CD14-positive monocyte (primary cell): ENCODE results near the gene P2RY14. TPM values are rescaled to one million over a fixed set of nuclear protein-coding genes. Genes with fewer than 3 reads are reported as not detected.

ENCODE experiments used
- DNase-seq, 3 donors: peaks; one replicate each; pipeline ENCODE4 v3.0.0-alpha.2; 2011 to 2022
- H2AFZ ChIP-seq: 2 replicates; pipeline ENCODE4 v1.6.0; 2012; ENCODE audit warnings: mild to moderate bottlenecking, low read depth, low read length, inconsistent platforms; ENCODE audit not compliant: insufficient read depth, poor library complexity, severe bottlenecking
- H3K27ac ChIP-seq, 2 donors: 1 replicate in 1 of 2; 2 replicates in 1 of 2; pipeline ENCODE4 v1.5.1; 2012 to 2013; ENCODE audit warnings: low read length in 2 of 2, control low read depth in 1 of 2, inconsistent platforms in 1 of 2, low read depth in 1 of 2, mild to moderate bottlenecking in 1 of 2
- H3K27me3 ChIP-seq, 2 donors: one replicate each; pipeline versions ENCODE4 v1.6.0 to v1.6.1; 2011 to 2013; ENCODE audit warnings: low read length in 2 of 2; ENCODE audit not compliant: control insufficient read depth in 2 of 2, insufficient read depth in 2 of 2
- H3K36me3 ChIP-seq, 2 donors: replicated peaks in 1 of 2; 1 replicate in 1 of 2; 2 replicates in 1 of 2; pipeline versions ENCODE4 v1.5.1 to v1.6.1; 2012 to 2013; ENCODE audit warnings: low read length in 2 of 2, control low read depth in 1 of 2, inconsistent platforms in 1 of 2, mild to moderate bottlenecking in 1 of 2; ENCODE audit not compliant: insufficient read depth in 2 of 2, control insufficient read depth in 1 of 2
- H3K4me1 ChIP-seq, 2 donors: 1 replicate in 1 of 2; 2 replicates in 1 of 2; pipeline versions ENCODE4 v1.5.1 to v1.6.1; 2012 to 2013; ENCODE audit warnings: low read length in 2 of 2, control low read depth in 1 of 2, inconsistent platforms in 1 of 2, mild to moderate bottlenecking in 1 of 2, moderate library complexity in 1 of 2; ENCODE audit not compliant: insufficient read depth in 2 of 2, control insufficient read depth in 1 of 2
- H3K4me2 ChIP-seq: replicated peaks from 2 replicates; pipeline ENCODE3; 2012; ENCODE audit warnings: low read length, moderate library complexity, mild to moderate bottlenecking; ENCODE audit not compliant: poor library complexity, severe bottlenecking; ENCODE audit errors: extremely low read depth
- H3K4me3 ChIP-seq, 3 experiments: fragments of 200-600 bp in 1 of 3; sonication (generic) in 1 of 3; replicated peaks in 1 of 3; 1 replicate in 2 of 3; 2 replicates in 1 of 3; pipeline ENCODE4 v1.5.1; 2011 to 2013; ENCODE audit warnings: low read length in 3 of 3, mild to moderate bottlenecking in 3 of 3, control low read depth in 2 of 3, low read depth in 2 of 3, inconsistent platforms in 1 of 3, moderate library complexity in 1 of 3
- H3K79me2 ChIP-seq: 2 replicates; pipeline ENCODE4 v1.6.0; 2012; ENCODE audit warnings: mild to moderate bottlenecking, control low read depth, inconsistent platforms, low read length, moderate library complexity; ENCODE audit not compliant: insufficient read depth
- H3K9ac ChIP-seq: 2 replicates; pipeline ENCODE4 v1.6.0; 2017; ENCODE audit warnings: low read length, mild to moderate bottlenecking; ENCODE audit not compliant: insufficient read depth, poor library complexity, severe bottlenecking
- H3K9me3 ChIP-seq, 2 donors: replicated peaks in 1 of 2; 1 replicate in 1 of 2; 2 replicates in 1 of 2; pipeline versions ENCODE4 v1.5.1 to v1.6.1; 2012 to 2013; ENCODE audit warnings: low read length in 2 of 2, control low read depth in 1 of 2; ENCODE audit not compliant: control insufficient read depth in 1 of 2, insufficient read depth in 1 of 2
- H4K20me1 ChIP-seq: 2 replicates; pipeline ENCODE4 v1.6.0; 2012; ENCODE audit warnings: mild to moderate bottlenecking, low read length, control low read depth, moderate library complexity; ENCODE audit not compliant: insufficient read depth
- H3K27ac Mint-ChIP-seq, 7 donors: one replicate each; pipeline ENCODE4 v1.8.0; 2020; ENCODE audit warnings: mild to moderate bottlenecking in 7 of 7, mixed read lengths in 7 of 7, moderate library complexity in 6 of 7, inconsistent platforms in 2 of 7
- H3K27me3 Mint-ChIP-seq, 3 donors: one replicate each; pipeline ENCODE4 v1.8.0; 2021 to 2022; ENCODE audit warnings: low read depth in 3 of 3, mild to moderate bottlenecking in 3 of 3, mixed read lengths in 3 of 3, moderate library complexity in 3 of 3, inconsistent platforms in 1 of 3
- H3K36me3 Mint-ChIP-seq, 2 donors: one replicate each; pipeline ENCODE4 v1.8.0; 2020; ENCODE audit warnings: mixed read lengths in 2 of 2, inconsistent platforms in 1 of 2, mild to moderate bottlenecking in 1 of 2
- H3K4me1 Mint-ChIP-seq: one replicate; pipeline ENCODE4 v1.8.0; 2020; ENCODE audit warnings: mild to moderate bottlenecking, mixed read lengths
- H3K4me3 Mint-ChIP-seq, 2 donors: one replicate each; pipeline ENCODE4 v1.8.0; 2020; ENCODE audit warnings: mild to moderate bottlenecking in 2 of 2, mixed read lengths in 2 of 2, moderate library complexity in 1 of 2
- H3K9me3 Mint-ChIP-seq, 7 donors: one replicate each; pipeline ENCODE4 v1.8.0; 2020 to 2022; ENCODE audit warnings: mixed read lengths in 7 of 7, mild to moderate bottlenecking in 6 of 7, moderate library complexity in 6 of 7, inconsistent platforms in 2 of 7
- whole genome bisulfite sequencing: methylation state at CpG from one replicate; pipeline ENCODE4 v1.1.5; 2013; ENCODE audit warnings: missing lambda C conversion rate; ENCODE audit not compliant: insufficient coverage; 5-methylcytosine and 5-hydroxymethylcytosine counted together
- intact Hi-C, 2 donors: fragments of 100-400 bp; cut with micrococcal nuclease; formaldehyde crosslinking; loops; one replicate each; pipeline versions ENCODE4 v1.15.0 to v1.15.1; 2023
- polyA plus RNA-seq, 3 donors: library from polyadenylated mRNA; depleted of rRNA in 1 of 3; unstranded in 2 of 3; stranded (reverse) in 1 of 3; fragments of 300-500 nt in 2 of 3; fragments of >200 nt in 1 of 3; fragmentation: Illumina TruSeq in 2 of 3; gene quantifications; 1 replicate in 2 of 3; 2 replicates in 1 of 3; pipeline ENCODE4 v1.2.3, GENCODE V29; 2012 to 2021
- TF ChIP-seq, protein P1 (sequence below): fragments of 200-600 bp; IDR thresholded peaks from one replicate; pipeline ENCODE4 v1.8.0; 2022; ENCODE audit warnings: antibody characterized with exemption, mild to moderate bottlenecking

P2RY14 gene
- polyA plus RNA-seq, 3 donors = 0.20 to 0.67 (median 0.50) TPM

DNA sequence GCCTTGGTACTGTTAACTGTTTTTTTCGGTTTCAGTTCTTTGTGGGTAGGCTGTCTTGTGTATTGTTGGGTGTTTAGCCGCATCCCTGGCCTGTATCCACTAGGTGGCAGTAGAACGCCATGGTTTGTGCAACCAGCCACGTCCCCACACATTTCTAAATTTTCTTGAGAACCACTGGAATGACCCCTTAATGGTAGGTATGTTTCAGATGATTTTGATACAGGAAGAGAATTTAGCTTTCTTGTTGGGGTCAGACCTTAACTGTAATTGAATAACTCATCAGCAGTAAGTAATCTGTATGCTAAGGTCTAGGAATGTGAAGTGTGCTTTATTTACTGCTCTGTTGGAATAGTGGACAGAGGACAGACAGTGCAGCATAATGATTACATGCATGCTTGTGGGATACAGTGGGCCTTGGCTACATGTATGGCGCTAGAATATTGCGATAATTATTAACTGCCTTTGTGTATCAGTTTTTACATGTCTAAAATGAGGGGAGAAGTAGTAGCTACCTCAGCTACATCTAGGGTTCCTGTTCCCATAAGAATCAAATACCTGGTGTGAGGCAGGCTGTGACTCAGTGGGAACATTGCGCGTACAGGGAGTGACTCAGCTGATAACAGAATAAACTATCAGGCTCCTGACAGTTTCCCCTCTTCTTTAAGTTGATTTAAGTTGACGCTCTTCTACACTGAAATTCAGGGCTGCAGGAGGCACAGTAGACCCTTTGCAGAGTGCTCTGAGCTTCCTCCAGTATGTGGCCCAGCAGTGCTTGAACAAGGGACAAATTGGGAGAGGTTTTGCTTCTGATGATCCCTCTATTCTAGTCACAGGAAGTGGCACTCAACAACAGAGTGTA lies 50.3 kb downstream of the P2RY14 start:
- peak overlapping the region; percentile 55 to 87 (median 73) for H3K27ac Mint-ChIP-seq
- H3K9me3 Mint-ChIP-seq = no peaks in the 10 kb centered on the region
- H3K27me3 Mint-ChIP-seq = peaks cover 0 to 2% (median 0%) of the 10 kb centered on the region in 3 donors
- Histone ChIP-seq H3K4me3 (no peak overlapping the region), H3K79me2 (no peaks in the 10 kb centered on the region), H3K9ac (no peak overlapping the region), H3K36me3 (no peaks in the 10 kb centered on the region), H2AFZ (peak overlapping the region; percentile 39), H3K4me1 (peaks cover 26 to 43% of the 10 kb centered on the region in 2 donors), H4K20me1 (no peaks in the 10 kb centered on the region), H3K27me3 (no peaks in the 10 kb centered on the region), H3K9me3 (no peaks in the 10 kb centered on the region), H3K27ac (peak overlapping the region in 1 of 2 donors; percentile 51), H3K4me2 (peak overlapping the region; percentile 24)
- H3K4me1 Mint-ChIP-seq = peaks cover 39% of the 10 kb centered on the region
- TF ChIP-seq, protein P1, sequence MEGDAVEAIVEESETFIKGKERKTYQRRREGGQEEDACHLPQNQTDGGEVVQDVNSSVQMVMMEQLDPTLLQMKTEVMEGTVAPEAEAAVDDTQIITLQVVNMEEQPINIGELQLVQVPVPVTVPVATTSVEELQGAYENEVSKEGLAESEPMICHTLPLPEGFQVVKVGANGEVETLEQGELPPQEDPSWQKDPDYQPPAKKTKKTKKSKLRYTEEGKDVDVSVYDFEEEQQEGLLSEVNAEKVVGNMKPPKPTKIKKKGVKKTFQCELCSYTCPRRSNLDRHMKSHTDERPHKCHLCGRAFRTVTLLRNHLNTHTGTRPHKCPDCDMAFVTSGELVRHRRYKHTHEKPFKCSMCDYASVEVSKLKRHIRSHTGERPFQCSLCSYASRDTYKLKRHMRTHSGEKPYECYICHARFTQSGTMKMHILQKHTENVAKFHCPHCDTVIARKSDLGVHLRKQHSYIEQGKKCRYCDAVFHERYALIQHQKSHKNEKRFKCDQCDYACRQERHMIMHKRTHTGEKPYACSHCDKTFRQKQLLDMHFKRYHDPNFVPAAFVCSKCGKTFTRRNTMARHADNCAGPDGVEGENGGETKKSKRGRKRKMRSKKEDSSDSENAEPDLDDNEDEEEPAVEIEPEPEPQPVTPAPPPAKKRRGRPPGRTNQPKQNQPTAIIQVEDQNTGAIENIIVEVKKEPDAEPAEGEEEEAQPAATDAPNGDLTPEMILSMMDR = peak; percentile 91
- intact Hi-C loops = loop anchor here (2.0 to 5.0 kb wide), 2 partner anchors 55 to 61 kb away; no protein-coding TSS in a partner anchor
- H3K36me3 Mint-ChIP-seq = no peaks in the 10 kb centered on the region
- no CpG with 5 or more reads among the region's 9 CpGs for WGBS
- no peak overlapping the region for H3K4me3 Mint-ChIP-seq
- DNase-seq = peak; percentile 68 to 77 (median 74)

DNA sequence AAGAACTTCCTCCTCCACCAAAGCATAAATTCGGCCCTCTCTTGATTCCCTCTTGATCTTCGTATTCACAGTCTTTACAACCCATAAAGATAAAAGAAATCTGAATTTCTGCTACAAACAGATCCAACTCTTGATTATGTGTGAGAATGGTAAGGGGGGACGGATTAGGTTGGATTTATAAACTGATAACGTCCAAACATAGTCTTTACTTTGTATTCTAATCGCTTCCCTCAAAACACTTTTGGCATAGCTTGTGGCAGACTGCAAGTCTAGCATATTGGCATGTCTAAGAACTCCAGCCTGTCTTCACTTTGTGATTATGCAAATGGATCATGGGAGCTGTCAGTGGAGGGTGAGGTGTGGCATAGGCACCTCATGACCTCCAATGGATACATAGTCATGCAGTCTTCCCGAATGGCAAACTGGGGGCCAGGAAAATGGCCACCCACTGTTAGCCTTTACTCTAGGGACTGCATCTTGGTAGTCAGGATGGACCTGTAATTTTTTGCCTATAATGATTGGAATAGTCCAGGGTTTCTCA lies 51.0 kb downstream of the P2RY14 start:
- no peaks in the 10 kb centered on the region for H3K79me2 ChIP-seq
- intact Hi-C loops = loop anchor here (2.0 to 5.0 kb wide), 2 partner anchors 55 to 60 kb away; no protein-coding TSS in a partner anchor
- no peak overlapping the region for H3K4me3 ChIP-seq
- H3K27me3 Mint-ChIP-seq = peaks cover 0 to 2% (median 0%) of the 10 kb centered on the region in 3 donors
- TF ChIP-seq, protein P1 = no peak
- DNase-seq = no peak
- WGBS = no CpG with 5 or more reads among the region's 6 CpGs
- no peak overlapping the region for H3K9ac ChIP-seq
- no peaks in the 10 kb centered on the region for H3K27me3 ChIP-seq
- H3K36me3 Mint-ChIP-seq = peaks cover 1 to 3% of the 10 kb centered on the region in 2 donors
- no peak overlapping the region for H2AFZ ChIP-seq
- H3K4me1 Mint-ChIP-seq = peaks cover 39% of the 10 kb centered on the region
- H3K4me2 ChIP-seq = peak overlapping the region; percentile 24
- H3K9me3 Mint-ChIP-seq = peaks cover 0 to 5% (median 2%) of the 10 kb centered on the region in 7 donors
- peaks cover 26 to 43% of the 10 kb centered on the region in 2 donors for H3K4me1 ChIP-seq
- H3K9me3 ChIP-seq = no peaks in the 10 kb centered on the region
- H3K36me3 ChIP-seq = no peaks in the 10 kb centered on the region
- peak overlapping the region in 1 of 2 donors; percentile 51 for H3K27ac ChIP-seq
- H3K4me3 Mint-ChIP-seq = no peak overlapping the region
- no peaks in the 10 kb centered on the region for H4K20me1 ChIP-seq
- H3K27ac Mint-ChIP-seq = peak overlapping the region; percentile 53 to 87 (median 64)
